Right lobe of liver (tissue), 6 donors: ENCODE results near the gene CEACAM3. TPM values are rescaled to one million over a fixed set of nuclear protein-coding genes. Genes with fewer than 3 reads are reported as not detected.

Experiments used
- ATAC-seq, 4 donors: fragments of 200-7000 bp; cut with Tn5 transposase; one replicate each; pipeline ENCODE4 v1.9.1; 2020; ENCODE audit warnings: mild to moderate bottlenecking in 4 of 4, moderate library complexity in 4 of 4
- DNase-seq, 3 donors: peaks; one replicate each; pipeline ENCODE4 v3.0.0-alpha.2; 2020
- H3K27ac ChIP-seq, 3 donors: fragments of 200-600 bp; one replicate each; pipeline ENCODE4 v1.8.0; 2022
- H3K27me3 ChIP-seq, 2 donors: fragments of 200-600 bp; one replicate each; pipeline ENCODE4 v1.8.0; 2022
- H3K36me3 ChIP-seq, 4 donors: fragments of 200-600 bp; sonication (generic) in 1 of 4; one replicate each; pipeline versions ENCODE4 v1.5.1 to v1.8.0; 2017 to 2022; ENCODE audit warnings: control low read depth in 1 of 4
- H3K4me1 ChIP-seq, 4 donors: fragments of 200-600 bp; sonication (generic) in 1 of 4; one replicate each; pipeline versions ENCODE4 v1.5.1 to v1.8.0; 2017 to 2022; ENCODE audit warnings: control low read depth in 1 of 4
- H3K4me3 ChIP-seq, 3 donors: fragments of 200-600 bp; one replicate each; pipeline ENCODE4 v1.8.0; 2022
- H3K9me3 ChIP-seq, 4 donors: fragments of 200-600 bp; sonication (generic) in 1 of 4; one replicate each; pipeline versions ENCODE4 v1.5.1 to v1.8.0; 2017 to 2022; ENCODE audit warnings: control low read depth in 1 of 4
- CTCF ChIP-seq, 4 donors: fragments of 200-600 bp in 3 of 4; fragments of 450-650 bp in 1 of 4; IDR thresholded peaks; one replicate each; pipeline versions ENCODE4 v1.5.1 to v1.8.0; 2016 to 2022; ENCODE audit warnings: antibody characterized with exemption in 4 of 4, mild to moderate bottlenecking in 2 of 4
- POLR2A ChIP-seq: fragments of 450-650 bp; IDR thresholded peaks from one replicate; pipeline ENCODE4 v1.6.1; 2017; ENCODE audit warnings: antibody characterized with exemption, mild to moderate bottlenecking
- WGBS: methylation state at CpG from one replicate; pipeline ENCODE4 v1.1.6; 2018; ENCODE audit warnings: low coverage, low lambda C conversion rate; ENCODE audit not compliant: insufficient coverage; ENCODE audit errors: missing lambda C conversion rate; 5-methylcytosine and 5-hydroxymethylcytosine counted together
- intact Hi-C, 2 donors: fragments of 100-400 bp; cut with DNase I; formaldehyde crosslinking; loops; one replicate each; pipeline versions ENCODE4 v1.11.2 to v1.14.1; 2022
- total RNA-seq, 6 experiments: library from RNA; depleted of rRNA in 2 of 6; stranded (reverse); fragments of >200 nt in 2 of 6; fragmentation: NEBNext Ultra II Directional in 3 of 6; extraction: Animal tissue kit (Norgen Biotek cat#: 25700) in 3 of 6; gene quantifications; one replicate each; pipeline versions ENCODE4 v1.1.0 to v1.2.4, GENCODE V29; 2016 to 2023
- donor health status: DM: no; HTN: yes; CAD: no.
- donor health status: DM: no; HTN: no; CAD: no.
- donor health status: DM: no; HTN: no; CAD: no.
- donor health status: DM: no; HTN: yes; CAD: no.
- donor health status: DM: no; HTN: yes; CAD: no.

The CEACAM3 gene
- total RNA-seq, 6 experiments from 2014 or later = 0.42 to 0.73 (median 0.51) TPM

- ATAC-seq = peak; percentile 69 to 84 (median 72)
- no peak for DNase-seq
- no peak overlapping the region for H3K4me3 ChIP-seq
- intact Hi-C loops = no loop called here
- H3K4me1 ChIP-seq = no peaks in the 10 kb centered on the region
- H3K27me3 ChIP-seq = no peaks in the 10 kb centered on the region
- TF ChIP-seq POLR2A = no peak
- peak; percentile 51 to 66 (median 56) for TF ChIP-seq CTCF (IDR thresholded peaks at IDR 0.05)
- 39% methylated on average over 10 of the region's 12 CpGs for WGBS
- H3K27ac ChIP-seq = no peak overlapping the region
- no peaks in the 10 kb centered on the region for H3K36me3 ChIP-seq
- no peaks in the 10 kb centered on the region for H3K9me3 ChIP-seq
These were observed 24.8 kb downstream of the CEACAM3 start for GRCh38 chr19:41821003-41821735.

- Histone ChIP-seq H3K9me3 (no peaks in the 10 kb centered on the region), H3K4me3 (no peak overlapping the region), H3K36me3 (no peaks in the 10 kb centered on the region), H3K4me1 (no peaks in the 10 kb centered on the region), H3K27me3 (no peaks in the 10 kb centered on the region), H3K27ac (no peak overlapping the region)
- ATAC-seq (no peak), DNase-seq (no peak)
- intact Hi-C loops = no loop called here
- no peak for TF ChIP-seq CTCF (IDR thresholded peaks at IDR 0.05)
- no peak for TF ChIP-seq POLR2A
- WGBS = 36% methylated on average over 11 of the region's 13 CpGs
These were observed 41.8 kb downstream of the CEACAM3 start for GRCh38 chr19:41837981-41838708.

- Histone ChIP-seq H3K27me3 (no peaks in the 10 kb centered on the region), H3K4me1 (no peaks in the 10 kb centered on the region), H3K27ac (no peak overlapping the region), H3K9me3 (no peaks in the 10 kb centered on the region), H3K4me3 (no peak overlapping the region), H3K36me3 (no peaks in the 10 kb centered on the region)
- intact Hi-C loops = no loop called here
- no peak for DNase-seq
- no peak for TF ChIP-seq POLR2A
- no peak for TF ChIP-seq CTCF (IDR thresholded peaks at IDR 0.05)
- ATAC-seq = no peak
- 50% methylated on average over 1 of the region's 2 CpGs for WGBS
These were observed 42.8 kb downstream of the CEACAM3 start for GRCh38 chr19:41839211-41839610.

GRCh38 chr19:41843371-41843770 lies 47.0 kb downstream of the CEACAM3 start:
- intact Hi-C loops = no loop called here
- ATAC-seq = no peak
- DNase-seq = no peak
- H3K4me1 ChIP-seq = no peaks in the 10 kb centered on the region
- WGBS = 36% methylated on average over 7 of the region's 7 CpGs
- no peak overlapping the region for H3K4me3 ChIP-seq
- H3K27ac ChIP-seq = no peak overlapping the region
- no peaks in the 10 kb centered on the region for H3K9me3 ChIP-seq
- no peak for TF ChIP-seq CTCF (IDR thresholded peaks at IDR 0.05)
- TF ChIP-seq POLR2A = no peak
- no peaks in the 10 kb centered on the region for H3K27me3 ChIP-seq
- no peaks in the 10 kb centered on the region for H3K36me3 ChIP-seq
